Esophagus (tissue), 2 donors: ENCODE results near the gene PRICKLE1. TPM values are rescaled to one million over a fixed set of nuclear protein-coding genes. Genes with fewer than 3 reads are reported as not detected.

Experiments used
- H3K27ac ChIP-seq, 2 donors: one replicate each; pipeline ENCODE4 v1.5.1; 2013; ENCODE audit warnings: low read depth in 2 of 2, mild to moderate bottlenecking in 2 of 2, inconsistent platforms in 1 of 2, low read length in 1 of 2, moderate library complexity in 1 of 2
- H3K27me3 ChIP-seq, 2 donors: one replicate each; pipeline ENCODE4 v1.6.1; 2013; ENCODE audit warnings: low read length in 2 of 2, control low read depth in 1 of 2, mild to moderate bottlenecking in 1 of 2; ENCODE audit not compliant: insufficient read depth in 2 of 2, control insufficient read depth in 1 of 2
- H3K36me3 ChIP-seq, 2 donors: one replicate each; pipeline ENCODE4 v1.6.1; 2013; ENCODE audit warnings: low read length in 1 of 2; ENCODE audit not compliant: control insufficient read depth in 2 of 2, insufficient read depth in 2 of 2
- H3K4me1 ChIP-seq, 2 donors: one replicate each; pipeline ENCODE4 v1.6.1; 2013; ENCODE audit warnings: low read length in 1 of 2; ENCODE audit not compliant: control insufficient read depth in 2 of 2, insufficient read depth in 2 of 2
- H3K4me3 ChIP-seq, 2 donors: one replicate each; pipeline ENCODE4 v1.5.1; 2013; ENCODE audit warnings: low read length in 2 of 2, mild to moderate bottlenecking in 2 of 2, low read depth in 1 of 2, moderate library complexity in 1 of 2
- H3K9me3 ChIP-seq, 2 donors: one replicate each; pipeline ENCODE4 v1.6.1; 2013; ENCODE audit warnings: mild to moderate bottlenecking in 2 of 2, low read depth in 1 of 2, low read length in 1 of 2, moderate library complexity in 1 of 2; ENCODE audit not compliant: control insufficient read depth in 2 of 2, insufficient read depth in 1 of 2
- WGBS, 2 donors: extraction: QIAGEN DNeasy Blood & Tissue Kit; methylation state at CpG; one replicate each; pipeline ENCODE4 v1.1.7; 2013; 5-methylcytosine and 5-hydroxymethylcytosine counted together
- polyA plus RNA-seq, 2 donors: library from polyadenylated mRNA; stranded (reverse); fragments of 200-250 nt; gene quantifications; one replicate each; pipeline ENCODE4 v1.2.3, GENCODE V29; 2013
- donor health status: healthy with polysubstance abuse.
- donor health status: Bipolar disorder and iron deficiency.

PRICKLE1 gene
- polyA plus RNA-seq, 2 donors: 0.45 to 0.91 TPM

GRCh38 chr12:42448841-42449240, 140.7 kb downstream of the PRICKLE1 start:
- no peak overlapping the region for H3K4me3 ChIP-seq
- H3K4me1 ChIP-seq: no peaks in the 10 kb centered on the region
- no peaks in the 10 kb centered on the region for H3K27me3 ChIP-seq
- peaks cover 0 to 3% of the 10 kb centered on the region in 2 donors for H3K36me3 ChIP-seq
- H3K9me3 ChIP-seq: no peaks in the 10 kb centered on the region
- WGBS, 2 donors: 96 to 98% methylated on average over 9 of the region's 9 CpGs
- no peak overlapping the region for H3K27ac ChIP-seq

- peaks cover 3 to 4% of the 10 kb centered on the region in 2 donors for H3K36me3 ChIP-seq
- 81 to 82% methylated on average over 3 of the region's 3 CpGs for WGBS, 2 donors
- H3K27me3 ChIP-seq: no peaks in the 10 kb centered on the region
- no peaks in the 10 kb centered on the region for H3K4me1 ChIP-seq
- no peaks in the 10 kb centered on the region for H3K9me3 ChIP-seq
- H3K27ac ChIP-seq: no peak overlapping the region
- no peak overlapping the region for H3K4me3 ChIP-seq
Measured at GRCh38 chr12:42447371-42447786, 142.2 kb downstream of the PRICKLE1 start.

- 42 to 68% methylated on average over 6 of the region's 6 CpGs for WGBS, 2 donors
- Histone ChIP-seq H3K36me3 (peaks cover 3 to 6% of the 10 kb centered on the region in 2 donors), H3K27me3 (no peaks in the 10 kb centered on the region), H3K27ac (no peak overlapping the region), H3K9me3 (no peaks in the 10 kb centered on the region), H3K4me3 (no peak overlapping the region), H3K4me1 (no peaks in the 10 kb centered on the region)
Measured at GRCh38 chr12:42446761-42447160, 142.8 kb downstream of the PRICKLE1 start.

GRCh38 chr12:42445891-42446290, 143.7 kb downstream of the PRICKLE1 start:
- Histone ChIP-seq H3K36me3 (peaks cover 3 to 6% of the 10 kb centered on the region in 2 donors), H3K27ac (no peak overlapping the region), H3K4me1 (no peaks in the 10 kb centered on the region), H3K4me3 (no peak overlapping the region), H3K9me3 (no peaks in the 10 kb centered on the region), H3K27me3 (no peaks in the 10 kb centered on the region)
- 95 to 96% methylated on average over 16 of the region's 16 CpGs for WGBS, 2 donors

GRCh38 chr12:42444192-42444943, 145.2 kb downstream of the PRICKLE1 start:
- no peak overlapping the region for H3K27ac ChIP-seq
- H3K27me3 ChIP-seq: no peaks in the 10 kb centered on the region
- H3K9me3 ChIP-seq: no peaks in the 10 kb centered on the region
- no peak overlapping the region for H3K4me3 ChIP-seq
- H3K4me1 ChIP-seq: no peaks in the 10 kb centered on the region
- H3K36me3 ChIP-seq: peaks cover 3 to 6% of the 10 kb centered on the region in 2 donors
- 95 to 98% methylated on average over 7 of the region's 7 CpGs for WGBS, 2 donors

GRCh38 chr12:42442888-42443287, 146.7 kb downstream of the PRICKLE1 start:
- Histone ChIP-seq H3K36me3 (peaks cover 3 to 6% of the 10 kb centered on the region in 2 donors), H3K9me3 (no peaks in the 10 kb centered on the region), H3K27ac (no peak overlapping the region), H3K27me3 (no peaks in the 10 kb centered on the region), H3K4me1 (no peaks in the 10 kb centered on the region), H3K4me3 (no peak overlapping the region)
- WGBS, 2 donors: 92% methylated on average over 8 of the region's 8 CpGs

- peaks cover 3 to 6% of the 10 kb centered on the region in 2 donors for H3K36me3 ChIP-seq
- WGBS, 2 donors: 85 to 91% methylated on average over 19 of the region's 19 CpGs
Measured at GRCh38 chr12:42442311-42442759, 147.2 kb downstream of the PRICKLE1 start.

GRCh38 chr12:42440608-42441007, 148.9 kb downstream of the PRICKLE1 start:
- 96 to 98% methylated on average over 11 of the region's 11 CpGs for WGBS, 2 donors
- peaks cover 0 to 6% of the 10 kb centered on the region in 2 donors for H3K36me3 ChIP-seq
- no peak overlapping the region for H3K27ac ChIP-seq
- no peaks in the 10 kb centered on the region for H3K4me1 ChIP-seq
- no peaks in the 10 kb centered on the region for H3K9me3 ChIP-seq
- H3K27me3 ChIP-seq: no peaks in the 10 kb centered on the region
- no peak overlapping the region for H3K4me3 ChIP-seq

More at GRCh38 chr12:42442311-42442759, 147.2 kb downstream of the PRICKLE1 start:
- no peak overlapping the region for H3K4me3 ChIP-seq
- no peaks in the 10 kb centered on the region for H3K4me1 ChIP-seq
- H3K27me3 ChIP-seq: no peaks in the 10 kb centered on the region
- no peak overlapping the region for H3K27ac ChIP-seq
- H3K9me3 ChIP-seq: no peaks in the 10 kb centered on the region

- 95 to 97% methylated on average over 5 of the region's 5 CpGs for WGBS, 2 donors
- no peak overlapping the region for H3K27ac ChIP-seq
- no peak overlapping the region for H3K4me3 ChIP-seq
- no peaks in the 10 kb centered on the region for H3K9me3 ChIP-seq
- H3K4me1 ChIP-seq: no peaks in the 10 kb centered on the region
- no peaks in the 10 kb centered on the region for H3K36me3 ChIP-seq
- no peaks in the 10 kb centered on the region for H3K27me3 ChIP-seq
Measured at GRCh38 chr12:42432517-42433140, 156.9 kb downstream of the PRICKLE1 start.
